Renal cortical epithelial cell (primary cell): Measurements from ENCODE around the gene DOCK9. TPM values are rescaled to one million over a fixed set of nuclear protein-coding genes. Genes with fewer than 3 reads are reported as not detected.

Experiments
- DNase-seq: peaks from one replicate; pipeline ENCODE4 v3.0.0-alpha.2; 2011; ENCODE audit warnings: low read depth
- total RNA-seq: library from RNA; depleted of rRNA; stranded (reverse); fragments of >200 nt; gene quantifications from 2 replicates; pipeline ENCODE4 v1.2.3, GENCODE V29; 2014

The DOCK9 gene
- total RNA-seq, 1 donor from 2014 or later: 92.7 TPM

DNA sequence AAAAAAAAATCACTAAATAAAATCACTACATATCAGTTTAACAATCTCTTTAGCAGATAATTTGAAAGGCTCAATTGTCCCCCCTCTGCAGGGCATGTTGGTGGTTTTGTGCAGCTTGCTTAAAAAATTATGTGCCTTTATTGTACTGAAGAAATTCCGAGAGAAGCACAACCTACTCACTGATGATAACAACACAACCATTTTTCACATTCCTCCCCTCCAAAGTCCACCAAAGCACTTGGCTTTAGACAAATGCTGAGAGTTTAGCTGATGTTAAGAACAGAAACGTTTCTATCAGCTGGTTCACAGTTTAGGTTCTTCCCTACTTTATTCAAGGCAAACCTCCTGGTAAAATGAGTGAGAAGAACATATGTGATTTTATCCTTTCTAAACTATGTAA is 923 bp downstream of the DOCK9 start:
- DNase-seq: peak; percentile 42

GRCh38 chr13:98976338-98976737 is 1.5 kb downstream of the DOCK9 start:
- DNase-seq: no peak

DNA sequence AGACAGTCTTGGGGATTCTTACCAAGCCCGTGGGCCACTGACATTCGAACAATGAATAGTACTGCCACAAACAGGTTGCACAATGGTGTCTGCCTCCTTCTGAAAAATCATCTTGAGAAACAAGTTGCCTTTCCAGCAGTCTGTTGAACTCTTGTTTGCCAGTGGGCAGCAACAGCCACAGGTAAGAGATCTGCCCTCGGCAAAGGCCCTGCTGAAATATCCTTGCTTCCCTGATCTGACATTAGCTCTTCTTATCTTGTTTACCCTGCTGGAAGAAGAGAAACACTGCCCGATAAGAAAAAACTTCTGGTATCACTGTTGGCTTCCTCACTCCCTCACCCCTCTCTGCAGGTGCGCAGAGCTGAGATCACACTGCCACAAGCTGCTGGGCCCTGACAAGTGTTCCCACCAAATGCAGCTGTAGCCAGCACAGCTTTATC is 2.0 kb downstream of the DOCK9 start:
- peak; percentile 51 for DNase-seq

DNA sequence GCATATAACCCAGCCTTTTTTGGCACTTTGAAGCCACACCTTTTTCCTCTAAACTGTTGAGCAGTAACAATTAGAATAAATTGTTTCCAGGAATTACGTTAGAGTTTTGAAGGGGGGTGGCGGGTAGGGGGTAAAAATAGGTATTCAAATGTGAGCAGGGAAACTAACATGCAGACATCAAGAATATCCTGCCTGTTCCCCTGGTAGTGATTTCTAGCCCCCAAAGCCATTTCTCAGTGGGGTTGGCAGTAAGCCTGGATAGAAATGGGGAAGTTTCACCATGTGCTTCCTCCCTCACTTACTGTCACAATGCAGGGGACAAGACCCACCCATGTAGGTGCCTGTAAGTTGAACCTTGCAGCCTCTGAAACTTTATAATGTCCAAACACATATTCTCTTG is 3.8 kb downstream of the DOCK9 start:
- DNase-seq: no peak

DNA sequence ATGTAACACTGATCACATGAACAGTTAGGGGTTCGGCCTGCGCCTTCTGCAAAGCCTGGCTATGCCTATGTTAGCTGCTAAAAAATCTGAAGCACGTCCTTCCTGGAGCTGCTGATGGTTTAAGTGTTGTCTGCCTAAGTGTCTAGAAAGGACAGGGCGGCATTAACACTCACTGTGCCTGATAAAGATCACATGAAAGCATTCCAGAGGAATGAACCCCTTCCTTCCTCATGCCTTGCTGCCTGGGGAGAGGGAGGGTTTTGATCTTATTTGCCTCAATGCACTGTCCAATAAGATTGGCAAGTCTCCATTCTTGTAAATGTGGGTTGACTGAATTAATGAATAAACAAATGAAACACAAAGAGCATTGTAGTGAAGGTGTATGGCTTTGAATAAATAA is 5.2 kb downstream of the DOCK9 start:
- DNase-seq: peak; percentile 81

DNA sequence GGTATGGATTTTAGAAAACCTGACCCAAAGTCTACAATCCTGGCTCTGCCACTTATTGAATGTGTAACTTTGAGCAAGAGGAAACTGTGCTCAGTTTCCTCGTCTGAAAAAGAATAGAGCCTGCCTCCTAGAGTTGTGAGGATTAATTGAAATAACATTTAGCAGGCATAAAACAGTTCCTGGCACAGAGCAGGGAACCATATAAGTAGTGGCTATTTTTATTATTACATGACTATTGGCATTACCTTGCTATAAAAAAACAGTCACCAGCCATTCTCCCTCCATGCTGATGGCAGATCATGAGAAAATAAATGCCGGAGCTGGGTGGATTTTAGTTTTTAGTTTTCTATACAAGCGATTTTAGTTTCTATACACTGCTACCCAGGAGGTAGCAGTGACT is 5.8 kb downstream of the DOCK9 start:
- no peak for DNase-seq

DNA sequence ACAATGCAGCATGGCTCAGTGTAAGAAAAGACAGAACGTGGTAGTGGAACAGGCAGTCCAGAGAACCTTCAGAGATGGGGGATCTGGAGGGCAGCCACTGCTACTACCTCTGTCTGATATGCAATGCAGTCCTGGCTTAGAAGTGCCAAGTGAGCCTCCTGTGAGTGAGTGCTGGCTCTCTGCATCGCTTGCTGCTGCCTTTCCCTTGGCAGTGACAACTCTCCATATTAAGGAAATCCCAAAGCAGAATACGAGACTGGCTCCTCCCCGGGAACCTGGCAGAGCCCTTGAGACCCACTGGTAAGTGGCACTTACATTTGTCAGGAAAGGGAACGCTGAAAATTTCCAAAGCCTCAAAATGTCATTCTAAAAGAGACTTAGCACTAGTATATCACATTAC is 7.5 kb downstream of the DOCK9 start:
- no peak for DNase-seq

GRCh38 chr13:98967491-98967890 is 10.4 kb downstream of the DOCK9 start:
- no peak for DNase-seq

DNA sequence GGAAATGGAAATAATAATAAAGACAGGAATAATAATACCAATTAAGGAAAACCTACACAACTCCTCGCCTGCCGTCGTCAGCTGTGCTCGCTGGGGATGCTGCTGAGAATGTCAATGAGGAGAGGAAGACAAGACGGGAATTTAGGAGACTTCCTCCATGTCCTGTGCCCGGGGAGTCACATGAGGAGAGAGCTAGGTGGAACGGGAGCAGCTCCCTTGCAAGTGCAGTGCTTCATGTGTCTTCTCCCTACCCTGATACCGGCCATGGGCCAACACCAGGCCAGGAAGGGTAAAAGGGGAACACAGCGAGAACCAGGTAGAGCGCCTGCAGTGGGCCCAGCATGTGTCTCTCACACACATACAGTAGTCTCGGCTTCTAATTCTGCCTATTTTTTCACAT is 11.8 kb downstream of the DOCK9 start:
- DNase-seq: no peak

DNA sequence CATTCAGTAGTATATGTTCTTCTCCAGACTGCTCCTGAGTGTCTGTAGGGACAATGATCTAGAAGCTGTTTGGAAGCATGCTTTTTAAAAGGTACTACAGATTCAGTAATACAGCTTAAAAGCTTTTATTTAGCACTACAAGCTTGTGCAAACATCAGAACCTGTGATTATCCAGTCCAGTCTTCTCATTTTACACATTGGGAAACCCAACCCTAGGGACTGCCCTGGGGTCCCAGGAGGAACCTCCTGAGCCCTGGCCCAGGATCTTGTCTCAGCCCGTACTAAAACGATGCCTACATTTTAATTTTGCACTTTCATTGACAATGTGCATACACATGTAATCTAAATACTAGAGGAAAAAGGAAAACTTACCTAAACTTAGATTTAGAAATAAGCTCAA is 12.5 kb downstream of the DOCK9 start:
- DNase-seq: no peak

- DNase-seq: no peak
These were observed 13.9 kb downstream of the DOCK9 start for GRCh38 chr13:98963917-98964316.

DNA sequence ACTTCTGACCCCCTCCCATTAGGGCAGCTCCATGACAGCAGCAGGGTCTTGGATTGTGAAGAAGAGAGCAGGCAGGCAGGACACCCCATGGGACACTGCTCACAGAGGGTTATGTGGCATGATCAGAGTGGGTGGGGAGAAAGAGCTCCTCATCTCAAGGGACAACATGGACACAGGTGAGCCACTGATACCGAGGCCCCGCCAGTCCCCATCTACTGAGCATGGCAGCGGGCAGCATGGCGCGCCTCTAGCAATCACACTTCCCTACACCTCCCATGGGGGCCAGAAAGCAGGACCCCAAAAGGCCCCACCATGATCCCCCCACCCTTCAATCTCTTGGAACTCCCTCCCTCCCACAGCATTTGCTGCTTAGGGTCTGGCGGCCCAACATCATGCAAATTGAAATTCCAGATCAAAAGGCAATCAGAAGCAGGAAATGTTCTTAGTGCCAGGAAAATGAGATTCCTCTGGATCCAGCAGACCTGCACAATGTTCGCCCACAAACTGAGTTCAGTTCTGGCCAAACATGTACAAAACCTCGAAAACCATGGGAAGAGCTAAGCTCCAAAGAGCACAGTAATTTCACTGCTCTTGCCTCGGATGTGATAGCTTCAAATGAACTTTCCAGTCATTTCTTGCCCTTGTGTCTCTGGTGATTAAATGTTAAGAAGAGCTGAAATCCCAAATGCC is 14.8 kb downstream of the DOCK9 start:
- peak; percentile 27 for DNase-seq

- no peak for DNase-seq
These were observed 16.3 kb downstream of the DOCK9 start for GRCh38 chr13:98961503-98962105.

DNA sequence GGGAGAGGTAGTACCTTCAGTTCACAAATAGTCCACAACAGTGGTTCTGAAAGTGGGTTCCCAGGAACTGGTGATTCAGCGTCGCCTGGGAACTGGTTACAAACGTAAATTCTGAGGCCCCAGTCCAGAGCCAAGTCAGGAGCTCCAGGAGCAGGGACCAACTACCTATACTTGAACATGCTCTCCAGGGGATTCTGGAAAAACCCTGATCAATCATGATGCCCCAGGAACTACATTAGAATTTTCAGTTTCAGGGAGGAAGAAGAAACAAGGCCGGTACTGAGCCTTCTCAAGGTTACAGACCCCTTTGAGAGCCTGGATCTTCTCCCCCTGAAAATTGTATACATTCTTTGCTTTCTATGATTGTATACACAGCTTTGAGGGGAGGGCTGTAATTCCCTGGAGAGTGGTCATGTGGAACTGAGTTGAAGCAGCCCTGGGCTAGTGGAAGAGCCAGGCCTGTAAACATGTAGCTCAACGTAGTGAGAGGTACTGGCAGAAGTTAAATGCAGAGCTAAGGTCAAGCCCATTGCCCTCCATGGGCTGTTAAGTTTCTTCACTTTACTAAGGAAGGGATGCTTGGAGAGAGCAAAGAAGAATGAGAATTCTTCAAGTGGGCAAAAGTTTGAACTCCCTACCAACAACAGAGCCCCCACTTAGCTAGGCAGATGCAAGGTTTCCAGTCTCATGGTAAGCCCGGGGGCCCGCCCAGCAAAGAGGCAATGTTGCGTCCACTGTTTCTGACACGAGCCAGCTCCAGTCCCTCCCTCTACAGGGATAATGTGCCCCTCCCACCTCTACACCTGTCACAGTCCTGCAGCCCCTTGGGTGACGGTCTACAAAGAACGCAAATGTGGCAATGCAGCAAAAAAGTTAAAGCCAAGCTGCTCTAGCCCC is 17.0 kb downstream of the DOCK9 start:
- peak; percentile 18 for DNase-seq

- DNase-seq: no peak
These were observed 17.9 kb downstream of the DOCK9 start for GRCh38 chr13:98959786-98960605.

DNA sequence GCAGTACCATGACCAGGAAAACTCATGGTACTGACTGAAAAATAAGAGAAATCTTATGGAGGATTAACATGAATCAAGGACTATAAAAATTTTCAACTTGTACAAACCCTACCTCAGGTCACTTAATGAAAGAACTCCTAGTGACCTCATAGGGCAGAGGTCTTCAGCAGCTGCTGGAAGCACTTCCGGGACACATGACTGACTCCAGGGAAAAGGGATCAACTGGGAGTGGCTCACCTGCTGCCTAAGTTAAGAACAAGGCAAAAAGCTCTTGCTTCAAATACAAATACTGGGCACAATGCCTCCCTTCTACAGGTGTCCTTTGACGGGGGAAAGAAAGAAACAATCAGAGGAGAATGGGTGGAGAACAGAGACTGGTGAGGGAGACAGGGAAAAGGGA is 18.6 kb downstream of the DOCK9 start:
- peak; percentile 31 for DNase-seq

- DNase-seq: no peak
These were observed 19.4 kb downstream of the DOCK9 start for GRCh38 chr13:98958443-98958794.

DNA sequence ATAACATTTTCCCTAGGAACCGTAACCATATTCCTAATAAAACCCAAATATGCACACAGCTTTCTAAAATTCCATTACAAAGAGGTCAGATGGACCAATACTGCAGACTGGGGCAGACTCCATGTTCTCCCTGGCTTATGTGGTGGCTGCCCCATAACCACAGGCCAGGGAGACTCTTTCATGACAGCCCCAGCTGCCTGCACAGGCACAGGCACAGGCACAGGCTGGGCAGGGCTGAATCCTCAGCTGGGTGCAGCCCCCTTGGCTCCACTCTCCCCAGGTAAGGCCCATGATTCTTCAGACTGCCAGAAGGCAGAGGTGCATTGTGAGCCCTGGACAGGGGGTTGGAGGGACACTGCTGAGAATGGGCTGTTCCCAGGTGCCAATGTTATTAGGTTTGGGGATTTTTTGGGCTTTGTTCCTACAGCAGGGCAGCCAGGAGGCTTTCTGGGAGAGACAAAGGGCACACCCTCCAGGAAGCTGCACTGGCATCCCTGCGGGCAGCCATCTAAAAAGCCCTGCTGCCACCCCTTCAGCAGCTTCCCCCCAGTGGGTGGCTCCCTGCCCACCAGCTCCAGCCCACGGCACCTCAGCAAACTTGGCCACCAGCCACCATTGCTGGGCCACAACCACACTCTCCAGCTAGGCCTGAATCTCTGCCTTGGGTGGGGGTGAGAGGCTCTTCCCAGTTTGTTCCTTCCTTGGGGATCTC is 20.0 kb downstream of the DOCK9 start:
- no peak for DNase-seq

- no peak for DNase-seq
These were observed 22.5 kb downstream of the DOCK9 start for GRCh38 chr13:98955336-98955735.

DNA sequence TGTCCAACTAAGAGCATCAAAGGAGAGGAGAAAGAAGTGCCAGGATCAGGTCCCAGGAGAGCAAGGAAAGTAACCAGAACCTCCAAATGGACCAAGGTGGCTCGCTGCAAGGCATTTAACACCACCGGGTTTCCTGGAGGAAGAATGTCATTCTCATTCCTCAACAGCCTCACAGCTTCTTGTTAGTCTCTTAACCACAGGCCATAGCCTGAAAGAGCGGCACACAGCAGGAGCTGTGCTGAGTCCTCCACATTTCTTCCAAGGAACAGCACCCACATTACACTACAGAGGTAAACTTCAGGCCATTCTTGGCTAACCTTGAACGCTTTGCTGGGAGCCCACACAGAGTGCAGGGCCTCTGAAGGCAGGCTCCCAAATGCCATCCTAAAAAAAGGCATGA is 23.6 kb downstream of the DOCK9 start:
- no peak for DNase-seq

- no peak for DNase-seq
These were observed 26.6 kb downstream of the DOCK9 start for GRCh38 chr13:98951266-98951665.
